ENCODE data around the gene ADI1.

The ADI1 gene

GRCh38 chr2:3481736-3482362, 37.5 kb downstream of the ADI1 start:
- H3K36me3 ChIP-seq (ENCODE audit: low read length), result no peaks in the 10 kb centered on the region; the same call in 1 of the 2 replicates
- TF ChIP-seq CTCF (IDR thresholded peaks at IDR 0.05; ENCODE audit: insufficient read depth, low read length, poor library complexity, severe bottlenecking) (no peak), EZH2phosphoT487 (conservative IDR thresholded peaks at IDR 0.05; ENCODE audit: low read length) (no peak)

GRCh38 chr2:3481011-3481400, 38.3 kb downstream of the ADI1 start:
- no peaks in the 10 kb centered on the region for H3K27me3 ChIP-seq (ENCODE audit: low read length)
- no peak for TF ChIP-seq EZH2phosphoT487 (conservative IDR thresholded peaks at IDR 0.05; ENCODE audit: low read length)
- TF ChIP-seq CTCF (IDR thresholded peaks at IDR 0.05; ENCODE audit: insufficient read depth, low read length, poor library complexity, severe bottlenecking), result no peak
- H3K27ac ChIP-seq (ENCODE audit: low read depth, low read length), result no peak overlapping the region

More at GRCh38 chr2:3481736-3482362, 37.5 kb downstream of the ADI1 start:
- H3F3A ChIP-seq (ENCODE audit: insufficient read depth), result peaks cover 6% of the 10 kb centered on the region; the same call in 1 of the 2 replicates
- H3K27ac ChIP-seq (ENCODE audit: low read depth, low read length), result no peak overlapping the region
- no peaks in the 10 kb centered on the region for H3K9me3 ChIP-seq (ENCODE audit: insufficient read depth, low read length)
- H3K9me2 ChIP-seq (replicated peaks; ENCODE audit: insufficient read depth, low read length), result no peaks in the 10 kb centered on the region
- H3K27me3 ChIP-seq (ENCODE audit: low read length), result no peaks in the 10 kb centered on the region
- H3K4me2 ChIP-seq (ENCODE audit: low read depth, low read length, poor library complexity, severe bottlenecking), result no peak overlapping the region
- H3K9ac ChIP-seq (ENCODE audit: low read length), result no peak overlapping the region
- H3K4me3 ChIP-seq (ENCODE audit: insufficient read depth, low read length, poor library complexity, severe bottlenecking), result no peak overlapping the region
- H3K79me2 ChIP-seq (ENCODE audit: insufficient read depth, low read length), result no peaks in the 10 kb centered on the region
- H4K20me1 ChIP-seq (ENCODE audit: low read depth, low read length), result no peaks in the 10 kb centered on the region
- no peak overlapping the region for H2AFZ ChIP-seq (ENCODE audit: low read depth, low read length, severe bottlenecking)

GRCh38 chr2:3480352-3481010, 38.9 kb downstream of the ADI1 start:
- no peaks in the 10 kb centered on the region for H4K20me1 ChIP-seq (ENCODE audit: low read depth, low read length)
- no peak overlapping the region for H2AFZ ChIP-seq (ENCODE audit: low read depth, low read length, severe bottlenecking)
- no peaks in the 10 kb centered on the region for H3K9me2 ChIP-seq (replicated peaks; ENCODE audit: insufficient read depth, low read length)
- TF ChIP-seq CTCF (IDR thresholded peaks at IDR 0.05; ENCODE audit: insufficient read depth, low read length, poor library complexity, severe bottlenecking) (no peak), EZH2phosphoT487 (conservative IDR thresholded peaks at IDR 0.05; ENCODE audit: low read length) (no peak)
- H3K79me2 ChIP-seq (ENCODE audit: insufficient read depth, low read length), result no peaks in the 10 kb centered on the region
- no peaks in the 10 kb centered on the region for H3K27me3 ChIP-seq (ENCODE audit: low read length)
- no peaks in the 10 kb centered on the region; the same call in 1 of the 2 replicates for H3K36me3 ChIP-seq (ENCODE audit: low read length)
- no peaks in the 10 kb centered on the region for H3K9me3 ChIP-seq (ENCODE audit: insufficient read depth, low read length)
- H3K27ac ChIP-seq (ENCODE audit: low read depth, low read length), result peak overlapping the region; percentile 47
- peaks cover 6% of the 10 kb centered on the region; the same call in 1 of the 2 replicates for H3F3A ChIP-seq (ENCODE audit: insufficient read depth)
- no peak overlapping the region for H3K9ac ChIP-seq (ENCODE audit: low read length)
- H3K4me2 ChIP-seq (ENCODE audit: low read depth, low read length, poor library complexity, severe bottlenecking), result no peak overlapping the region
- no peak overlapping the region for H3K4me3 ChIP-seq (ENCODE audit: insufficient read depth, low read length, poor library complexity, severe bottlenecking)

More at GRCh38 chr2:3481011-3481400, 38.3 kb downstream of the ADI1 start:
- Histone ChIP-seq H3K79me2 (ENCODE audit: insufficient read depth, low read length) (no peaks in the 10 kb centered on the region), H3K36me3 (ENCODE audit: low read length) (no peaks in the 10 kb centered on the region; the same call in 1 of the 2 replicates), H3K9me3 (ENCODE audit: insufficient read depth, low read length) (no peaks in the 10 kb centered on the region), H4K20me1 (ENCODE audit: low read depth, low read length) (no peaks in the 10 kb centered on the region), H3F3A (ENCODE audit: insufficient read depth) (peaks cover 6% of the 10 kb centered on the region; the same call in 1 of the 2 replicates), H3K9me2 (replicated peaks; ENCODE audit: insufficient read depth, low read length) (no peaks in the 10 kb centered on the region), H2AFZ (ENCODE audit: low read depth, low read length, severe bottlenecking) (no peak overlapping the region), H3K9ac (ENCODE audit: low read length) (no peak overlapping the region), H3K4me2 (ENCODE audit: low read depth, low read length, poor library complexity, severe bottlenecking) (no peak overlapping the region), H3K4me3 (ENCODE audit: insufficient read depth, low read length, poor library complexity, severe bottlenecking) (no peak overlapping the region)
